ENCODE measurements around the gene ATP6V1A. TPM values are rescaled to one million over a fixed set of nuclear protein-coding genes. Genes with fewer than 3 reads are reported as not detected.

Gene ATP6V1A
- total RNA-seq, result 139 and 149 TPM in 2 replicates

DNA sequence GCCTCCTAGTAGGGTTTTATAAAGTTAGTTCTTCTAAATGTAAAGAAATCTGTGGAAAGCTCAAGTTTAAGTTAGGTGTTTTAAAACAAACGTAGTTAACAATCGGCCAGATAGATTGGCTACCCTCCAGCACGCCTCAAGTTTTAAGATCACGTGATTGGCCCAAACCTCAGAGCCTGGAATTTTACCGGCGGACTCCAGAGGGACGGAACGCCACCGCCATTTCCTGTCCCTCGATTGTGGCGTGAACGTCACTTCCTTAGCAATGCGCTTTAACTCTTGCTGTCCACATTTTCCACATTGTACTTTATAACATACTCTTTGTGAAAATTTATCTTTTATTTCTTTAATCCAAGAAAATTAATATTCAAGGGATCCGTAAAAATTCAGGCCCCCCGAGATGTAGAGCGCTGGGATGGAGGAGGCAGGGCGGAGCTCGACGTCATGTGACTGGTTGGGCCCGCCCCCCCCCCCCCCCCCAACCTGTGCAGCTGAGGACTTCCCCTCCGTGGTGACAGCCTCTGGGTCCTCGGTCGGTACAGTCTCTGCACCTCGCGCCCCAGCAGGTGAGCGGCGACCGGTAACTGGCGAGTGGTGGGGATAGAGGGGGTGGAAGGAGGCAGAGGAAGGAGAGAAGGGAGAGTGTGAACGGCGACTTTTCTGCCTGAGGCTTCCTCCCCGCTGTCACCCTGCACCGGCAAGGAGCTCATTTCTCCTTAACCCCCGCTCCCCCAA, at the start of gene ATP6V1A:
Gene ATP6V1A (plus strand): TSS at position 488 of the 735 bp plus-strand sequence. CDS start 31,719 bp downstream, outside the sequence.

DNA sequence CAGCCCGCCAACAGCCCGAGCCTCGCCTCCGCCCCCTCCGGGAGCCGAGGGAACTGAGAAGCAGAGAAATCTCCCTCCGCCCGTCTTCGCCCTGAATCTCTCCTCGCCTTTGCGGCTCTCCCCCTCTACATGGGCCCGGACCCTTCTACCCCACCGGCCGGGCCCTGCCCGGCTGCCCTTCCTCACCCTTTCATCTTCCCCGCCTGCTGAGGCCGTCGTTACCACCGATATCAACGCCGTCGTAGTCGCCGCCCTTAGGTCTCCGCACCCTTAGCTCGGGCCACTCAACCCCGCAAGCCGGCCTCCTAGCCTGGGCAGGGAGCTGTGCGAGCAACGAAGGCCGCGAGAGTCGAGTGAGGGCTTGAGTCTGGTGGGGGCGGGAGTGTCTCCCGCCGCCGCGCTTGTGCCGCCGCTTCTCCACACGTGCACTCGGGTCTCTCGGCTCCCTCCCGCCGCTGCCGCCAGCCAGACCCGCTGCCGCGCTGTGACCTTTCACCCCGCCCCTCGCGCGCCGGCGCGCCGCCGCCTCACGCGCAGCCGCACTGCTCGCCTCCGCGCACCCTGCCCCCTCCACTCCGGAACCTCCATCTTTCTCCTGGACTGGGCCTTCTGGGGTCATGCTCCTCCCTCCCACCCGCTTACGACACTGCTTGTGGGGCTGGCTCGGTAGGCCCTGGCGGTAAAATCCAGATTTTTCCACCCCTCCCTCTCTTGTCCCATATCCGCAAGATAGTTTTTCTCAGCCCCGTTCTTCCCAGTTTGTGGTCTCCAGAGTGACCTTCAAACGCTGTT, 883 bp upstream of the ATP6V1A start, which contains the start of gene NAA50:
Gene NAA50 (minus strand): TSS at position 494 of the 792 bp plus-strand sequence. CDS start 300 bp downstream, at position 194.

DNA sequence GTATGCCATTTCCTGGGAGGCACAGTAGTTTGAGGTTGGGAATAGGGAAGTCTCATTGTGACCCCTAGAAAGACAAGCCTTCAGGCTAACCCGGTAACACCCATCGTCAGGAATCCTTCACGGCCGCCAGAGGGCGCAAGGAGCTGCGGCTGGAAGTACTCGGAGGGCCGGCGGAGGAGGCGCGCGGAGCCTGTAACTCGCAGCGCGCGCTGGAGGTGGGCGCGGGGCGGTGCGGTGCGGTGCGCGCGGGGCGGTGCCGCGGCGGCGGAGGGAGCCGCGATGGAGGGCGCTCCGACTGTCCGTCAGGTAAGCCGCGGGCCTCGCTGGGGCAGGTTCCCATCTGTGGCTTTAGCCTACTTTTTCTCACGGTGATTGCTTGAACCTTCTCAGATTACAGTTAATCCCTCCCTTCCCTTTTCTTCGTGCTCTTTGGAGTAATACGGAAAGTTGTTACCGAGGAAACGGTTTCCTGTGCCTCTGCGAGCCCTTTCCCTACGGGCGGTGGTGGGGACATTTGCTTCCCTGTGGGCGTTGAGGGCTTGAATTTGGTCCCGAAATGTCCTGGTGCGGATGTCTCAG, 91.9 kb downstream of the ATP6V1A start, which contains the start of gene GRAMD1C:
Gene GRAMD1C (plus strand): TSS at position 158 of the 579 bp plus-strand sequence. CDS start 122 bp downstream, at position 280.

Other genes with a start within 250 kb of the ATP6V1A start
- 18.6 and 23.5 TPM in 2 replicates for gene SPICE1, start 231.9 kb upstream of the ATP6V1A start, total RNA-seq
- gene SIDT1, start 214.5 kb upstream of the ATP6V1A start, total RNA-seq, result not detected in 2 replicates
- 13.7 and 14.1 TPM in 2 replicates for gene USF3, start 50.4 kb upstream of the ATP6V1A start, total RNA-seq
- 218 and 227 TPM in 2 replicates for gene NAA50, start 786 bp upstream of the ATP6V1A start, total RNA-seq
- 2.2 and 5.8 TPM in 2 replicates for gene GRAMD1C, start 91.8 kb downstream of the ATP6V1A start, total RNA-seq
- gene ZDHHC23, start 201.0 kb downstream of the ATP6V1A start, total RNA-seq, result 1.8 and 4.1 TPM in 2 replicates